SK-N-SH (cell line): ENCODE results near the gene F7. TPM values are rescaled to one million over a fixed set of nuclear protein-coding genes. Genes with fewer than 3 reads are reported as not detected.

ENCODE experiments used
- CTCF ChIA-PET: fragments of 300-600, 350-600 bp; formaldehyde crosslinking; extraction: SDS; loops from one replicate; lab custom pipeline; 2021; lab: Yijun Ruan, JAX
- POLR2A ChIA-PET: fragments of 350-600 bp; sonication (Branson Sonifier 250); formaldehyde crosslinking; extraction: SDS; loops from one replicate; lab custom pipeline; 2020; ENCODE audit warnings: antibody characterized with exemption, inconsistent platforms; lab: Yijun Ruan, JAX
- DNase-seq: peaks from one replicate; pipeline ENCODE4 v3.0.0; 2012
- H2AFZ ChIP-seq: fragments of 200-600 bp; sonication (generic); 2 replicates; pipeline ENCODE4 v1.8.1; 2016; ENCODE audit warnings: antibody characterized with exemption, mild to moderate bottlenecking, low read depth
- H3F3A ChIP-seq: fragments of 200-600 bp; sonication (generic); replicated peaks from 2 replicates; pipeline ENCODE3; 2016; ENCODE audit warnings: antibody characterized with exemption, mild to moderate bottlenecking; ENCODE audit not compliant: insufficient read depth
- H3K27ac ChIP-seq, 2 experiments: fragments of 200-500 bp in 1 of 2; fragments of 200-600 bp in 1 of 2; sonication (Bioruptor generic) in 1 of 2; sonication (generic), shearing (Covaris generic) in 1 of 2; 2 replicates each; pipeline versions ENCODE4 v1.5.1 to v1.6.1; 2014 to 2016; ENCODE audit warnings: low read depth in 2 of 2, inconsistent platforms in 1 of 2, low read length in 1 of 2, mild to moderate bottlenecking in 1 of 2, mixed read lengths in 1 of 2
- H3K27me3 ChIP-seq: fragments of 200-600 bp; sonication (generic), shearing (Covaris generic); 2 replicates; pipeline ENCODE4 v1.6.1; 2016; ENCODE audit warnings: mixed run types; ENCODE audit not compliant: insufficient read depth
- H3K36me3 ChIP-seq, 2 experiments: fragments of 200-500 bp in 1 of 2; fragments of 200-600 bp in 1 of 2; sonication (Bioruptor generic) in 1 of 2; sonication (generic) in 1 of 2; replicated peaks in 1 of 2; 2 replicates each; pipeline versions ENCODE3 to v1.5.1; 2014 to 2016; ENCODE audit warnings: low read length in 1 of 2, mild to moderate bottlenecking in 1 of 2; ENCODE audit not compliant: insufficient read depth in 2 of 2, control insufficient read depth in 1 of 2
- H3K4me1 ChIP-seq, 2 experiments: fragments of 200-500 bp in 1 of 2; fragments of 200-600 bp in 1 of 2; sonication (Bioruptor generic) in 1 of 2; sonication (generic), shearing (Covaris generic) in 1 of 2; 2 replicates each; pipeline versions ENCODE4 v1.5.1 to v1.6.1; 2014 to 2016; ENCODE audit warnings: low read depth in 1 of 2, low read length in 1 of 2, mixed run types in 1 of 2; ENCODE audit not compliant: insufficient read depth in 2 of 2, control insufficient read depth in 1 of 2
- H3K4me2 ChIP-seq: fragments of 200-600 bp; sonication (generic), shearing (Covaris generic); 2 replicates; pipeline ENCODE4 v1.6.1; 2017; ENCODE audit warnings: mixed run types
- H3K4me3 ChIP-seq, 2 experiments: fragments of 200-500 bp in 1 of 2; fragments of 200-600 bp in 1 of 2; sonication (Bioruptor generic) in 1 of 2; sonication (generic), shearing (Covaris generic) in 1 of 2; 2 replicates each; pipeline versions ENCODE4 v1.5.1 to v1.8.1; 2014 to 2016; ENCODE audit warnings: low read depth in 2 of 2, inconsistent platforms in 1 of 2, low read length in 1 of 2, mild to moderate bottlenecking in 1 of 2, mixed read lengths in 1 of 2, moderate library complexity in 1 of 2
- H3K79me2 ChIP-seq: fragments of 200-600 bp; sonication (generic); 2 replicates; pipeline ENCODE4 v1.8.1; 2017; ENCODE audit warnings: mild to moderate bottlenecking; ENCODE audit not compliant: insufficient read depth
- H3K9ac ChIP-seq: fragments of 200-600 bp; sonication (generic); 2 replicates; pipeline ENCODE4 v1.6.1; 2017; ENCODE audit warnings: mixed run types
- H3K9me2 ChIP-seq: fragments of 200-600 bp; sonication (generic); 2 replicates; pipeline ENCODE4 v1.6.1; 2017; ENCODE audit warnings: mixed run types
- H3K9me3 ChIP-seq: fragments of 200-600 bp; sonication (generic); 2 replicates; pipeline ENCODE4 v1.6.1; 2017; ENCODE audit warnings: mixed run types, mild to moderate bottlenecking, moderate library complexity
- H4K20me1 ChIP-seq: fragments of 200-600 bp; sonication (generic); 2 replicates; pipeline ENCODE4 v1.6.1; 2017; ENCODE audit warnings: mild to moderate bottlenecking, mixed run types; ENCODE audit not compliant: insufficient read depth
- ELF1 ChIP-seq: IDR thresholded peaks from 2 replicates; pipeline ENCODE4 v1.4.0; 2012
- EZH2phosphoT487 ChIP-seq: fragments of 200-600 bp; sonication (generic); IDR thresholded peaks from 2 replicates; pipeline ENCODE4 v1.6.1; 2017; ENCODE audit warnings: low read depth, mixed run types, mild to moderate bottlenecking, antibody characterized with exemption, moderate library complexity, borderline replicate concordance
- FOSL2 ChIP-seq: IDR thresholded peaks from 2 replicates; pipeline ENCODE4 v1.4.0; 2012; ENCODE audit warnings: low read depth, mild to moderate bottlenecking, moderate library complexity, borderline replicate concordance
- FOXM1 ChIP-seq: IDR thresholded peaks from 2 replicates; pipeline ENCODE4 v1.4.0; 2012; ENCODE audit warnings: low read depth, mild to moderate bottlenecking
- GABPA ChIP-seq: IDR thresholded peaks from 2 replicates; pipeline ENCODE4 v1.4.0; 2012; ENCODE audit warnings: low read depth, mild to moderate bottlenecking
- IRF3 ChIP-seq: fragments of 150-350 bp; IDR thresholded peaks from 2 replicates; pipeline ENCODE4 v1.6.1; 2016; ENCODE audit warnings: mild to moderate bottlenecking, low read depth, low read length
- JUND ChIP-seq: IDR thresholded peaks from 2 replicates; pipeline ENCODE4 v1.4.0; 2012
- MEF2A ChIP-seq: IDR thresholded peaks from 2 replicates; pipeline ENCODE4 v1.4.0; 2012; ENCODE audit warnings: low read depth, borderline replicate concordance
- NRF1 ChIP-seq: IDR thresholded peaks from 2 replicates; pipeline ENCODE4 v1.6.1; 2012; ENCODE audit warnings: low read depth, mild to moderate bottlenecking, low read length
- PBX3 ChIP-seq: IDR thresholded peaks from 2 replicates; pipeline ENCODE4; 2012
- POLR2AphosphoS5 ChIP-seq: IDR thresholded peaks from 2 replicates; pipeline ENCODE4 v1.6.1; 2012; ENCODE audit warnings: low read depth, low read length
- RFX5 ChIP-seq: IDR thresholded peaks from 2 replicates; pipeline ENCODE4 v1.6.1; 2012; ENCODE audit warnings: mild to moderate bottlenecking, improper control_type of control experiment, low read length
- RXRA ChIP-seq: IDR thresholded peaks from 2 replicates; pipeline ENCODE4 v1.4.0; 2012; ENCODE audit warnings: low read depth, mild to moderate bottlenecking, borderline replicate concordance
- SIN3A ChIP-seq: IDR thresholded peaks from 2 replicates; pipeline ENCODE4 v1.6.1; 2012; ENCODE audit warnings: low read depth, mild to moderate bottlenecking, low read length, moderate library complexity, borderline replicate concordance
- SMC3 ChIP-seq: IDR thresholded peaks from 2 replicates; pipeline ENCODE4 v1.6.1; 2012; ENCODE audit warnings: low read depth, low read length, improper control_type of control experiment
- TAF1 ChIP-seq: IDR thresholded peaks from 2 replicates; pipeline ENCODE4 v1.6.1; 2012; ENCODE audit warnings: low read depth, mild to moderate bottlenecking, low read length, moderate library complexity, borderline replicate concordance
- TCF12 ChIP-seq: IDR thresholded peaks from 2 replicates; pipeline ENCODE4 v1.4.0; 2012
- USF2 ChIP-seq: fragments of 150-350 bp; IDR thresholded peaks from 2 replicates; pipeline ENCODE4 v1.6.1; 2017; ENCODE audit warnings: antibody characterized with exemption, low read length, low read depth, borderline replicate concordance
- YY1 ChIP-seq: IDR thresholded peaks from 2 replicates; pipeline ENCODE4 v1.4.0; 2012; ENCODE audit warnings: low read depth, mild to moderate bottlenecking
- WGBS: methylation state at CpG from one replicate; pipeline ENCODE4 v1.1.6; 2017; ENCODE audit warnings: low lambda C conversion rate; 5-methylcytosine and 5-hydroxymethylcytosine counted together
- polyA plus RNA-seq, 3 experiments: library from polyadenylated mRNA; depleted of rRNA; stranded (reverse); fragments of >200 nt; gene quantifications; 2 replicates each; pipeline ENCODE4 v1.2.3, GENCODE V29; 2012
- TF ChIP-seq, protein P1 (sequence below): fragments of 200-600 bp; sonication (generic); IDR thresholded peaks from 2 replicates; pipeline ENCODE4 v1.6.1; 2017; ENCODE audit warnings: antibody characterized with exemption, mild to moderate bottlenecking, moderate library complexity

F7 gene
- polyA plus RNA-seq, 1 of the 3 experiments (the other 2 are of a cell fraction), result not detected

DNA sequence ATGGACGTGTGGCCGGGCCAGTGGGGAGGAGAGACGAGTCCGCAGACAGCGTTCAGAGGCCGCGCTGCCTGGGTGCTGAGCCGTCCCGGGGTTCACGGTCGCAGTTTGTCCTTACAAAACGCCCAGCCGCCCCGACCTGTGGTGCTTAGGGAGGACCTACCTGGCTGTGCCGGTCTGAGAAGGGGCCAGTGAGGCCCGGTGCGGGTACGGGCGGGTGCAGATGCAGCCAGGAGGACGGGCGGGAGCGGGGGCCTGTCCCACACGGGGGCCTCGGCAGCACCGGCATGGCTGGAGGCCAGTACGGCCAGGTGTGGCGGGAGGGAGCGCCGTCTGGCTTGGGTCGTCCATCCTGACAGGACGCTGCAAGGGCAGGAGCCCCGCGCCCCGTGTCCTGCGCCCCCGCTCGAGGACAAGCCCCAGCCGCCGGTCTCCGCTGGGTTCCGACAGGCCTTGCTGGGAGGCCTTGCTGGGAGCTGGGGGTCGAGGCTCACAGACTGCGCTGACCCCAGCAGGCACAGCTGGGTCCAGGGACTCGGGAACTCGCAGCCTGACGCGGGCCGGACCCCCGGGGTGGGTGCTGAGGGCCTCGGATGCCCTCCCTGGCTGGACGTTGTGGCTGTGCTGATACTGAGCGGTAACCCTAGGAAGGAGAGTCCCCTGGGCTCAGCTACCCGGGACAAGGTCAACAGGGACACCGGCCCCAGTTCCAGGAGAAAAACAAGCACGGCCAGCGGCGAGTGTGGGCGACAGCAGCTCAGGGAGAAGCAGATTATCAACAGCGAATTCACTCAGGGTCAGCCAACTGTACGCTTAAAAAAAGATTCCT lies 47.6 kb downstream of the F7 start:
- TF ChIP-seq TAF1 (no peak), RXRA (no peak)
- H3K36me3 ChIP-seq, result no peaks in the 10 kb centered on the region
- H3K9me3 ChIP-seq, result no peaks in the 10 kb centered on the region
- H3K79me2 ChIP-seq, result no peaks in the 10 kb centered on the region
- WGBS, result 52% methylated on average over 12 of the region's 60 CpGs
- no peaks in the 10 kb centered on the region for H3K27me3 ChIP-seq
- no peaks in the 10 kb centered on the region for H3K9me2 ChIP-seq
- H2AFZ ChIP-seq, result peak overlapping the region; percentile 99
- peak overlapping the region; percentile 41 to 42; a peak in 3 of 4 replicates for H3K4me3 ChIP-seq
- peak overlapping the region; percentile 60 for H3K9ac ChIP-seq
- peaks cover 5 to 13% of the 10 kb centered on the region in 2 experiments; a peak in 1 of 4 replicates for H3K4me1 ChIP-seq
- no peaks in the 10 kb centered on the region for H4K20me1 ChIP-seq
- peak overlapping the region; percentile 85 for H3K4me2 ChIP-seq
- ChIA-PET POLR2A (interaction anchor here (1.1 kb wide), 1 partner anchor 30 kb away, joined by 3 read pairs; no protein-coding TSS in a partner anchor), CTCF (no interaction called here)
- H3F3A ChIP-seq, result peaks cover 13% of the 10 kb centered on the region
- peak overlapping the region; percentile 47 to 72 for H3K27ac ChIP-seq
- peak; percentile 65 for DNase-seq

- CTCF ChIA-PET, result interaction anchor here (0.9 kb wide), 1 partner anchor 251 kb away, joined by 3 read pairs; no protein-coding TSS in a partner anchor
- Histone ChIP-seq H2AFZ (peak overlapping the region; percentile 99), H3K4me2 (peak overlapping the region; percentile 85), H3K27me3 (no peaks in the 10 kb centered on the region), H3K4me1 (peaks cover 5 to 13% of the 10 kb centered on the region in 2 experiments; a peak in 1 of 4 replicates), H3F3A (peaks cover 13% of the 10 kb centered on the region), H3K4me3 (peak overlapping the region; percentile 41 to 42), H3K79me2 (no peaks in the 10 kb centered on the region), H3K9me2 (no peaks in the 10 kb centered on the region), H3K9ac (peak overlapping the region; percentile 60), H3K27ac (peak overlapping the region; percentile 47 to 72), H3K36me3 (no peaks in the 10 kb centered on the region), H4K20me1 (no peaks in the 10 kb centered on the region), H3K9me3 (no peaks in the 10 kb centered on the region)
- WGBS, result 7% methylated on average over 24 of the region's 76 CpGs
- POLR2A ChIA-PET, result interaction anchor here (1.1 kb wide), 1 partner anchor 31 kb away, joined by 3 read pairs; no protein-coding TSS in a partner anchor
- peak; percentile 93 for DNase-seq
- TF ChIP-seq RXRA (no peak), NRF1 (no peak), TAF1 (peak; percentile 80), GABPA (no peak), YY1 (peak; percentile 19; the same call in 1 of the 2 replicates), POLR2AphosphoS5 (peak; percentile 86), FOSL2 (no peak), TCF12 (no peak), SIN3A (no peak), FOXM1 (no peak), ELF1 (no peak), IRF3 (no peak), PBX3 (no peak), RFX5 (no peak), USF2 (peak; percentile 57), EZH2phosphoT487 (no peak), JUND (no peak), MEF2A (no peak), SMC3 (no peak)
- TF ChIP-seq, protein P1, sequence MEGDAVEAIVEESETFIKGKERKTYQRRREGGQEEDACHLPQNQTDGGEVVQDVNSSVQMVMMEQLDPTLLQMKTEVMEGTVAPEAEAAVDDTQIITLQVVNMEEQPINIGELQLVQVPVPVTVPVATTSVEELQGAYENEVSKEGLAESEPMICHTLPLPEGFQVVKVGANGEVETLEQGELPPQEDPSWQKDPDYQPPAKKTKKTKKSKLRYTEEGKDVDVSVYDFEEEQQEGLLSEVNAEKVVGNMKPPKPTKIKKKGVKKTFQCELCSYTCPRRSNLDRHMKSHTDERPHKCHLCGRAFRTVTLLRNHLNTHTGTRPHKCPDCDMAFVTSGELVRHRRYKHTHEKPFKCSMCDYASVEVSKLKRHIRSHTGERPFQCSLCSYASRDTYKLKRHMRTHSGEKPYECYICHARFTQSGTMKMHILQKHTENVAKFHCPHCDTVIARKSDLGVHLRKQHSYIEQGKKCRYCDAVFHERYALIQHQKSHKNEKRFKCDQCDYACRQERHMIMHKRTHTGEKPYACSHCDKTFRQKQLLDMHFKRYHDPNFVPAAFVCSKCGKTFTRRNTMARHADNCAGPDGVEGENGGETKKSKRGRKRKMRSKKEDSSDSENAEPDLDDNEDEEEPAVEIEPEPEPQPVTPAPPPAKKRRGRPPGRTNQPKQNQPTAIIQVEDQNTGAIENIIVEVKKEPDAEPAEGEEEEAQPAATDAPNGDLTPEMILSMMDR, result no peak
Measured at GRCh38 chr13:113153810-113154748, 48.5 kb downstream of the F7 start.
